Suprapubic skin (tissue), 4 donors: ENCODE data around the gene OR6B1. TPM values are rescaled to one million over a fixed set of nuclear protein-coding genes. Genes with fewer than 3 reads are reported as not detected.

Source experiments
- DNase-seq, 2 donors: peaks; one replicate each; pipeline ENCODE4 v3.0.0-alpha.2; 2019; ENCODE audit warnings: low spot score in 2 of 2
- H3K27ac ChIP-seq: fragments of 200-600 bp; sonication (generic); one replicate; pipeline ENCODE4 v1.5.1; 2019
- H3K27me3 ChIP-seq: fragments of 200-600 bp; sonication (generic); one replicate; pipeline ENCODE4 v1.5.1; 2019
- H3K36me3 ChIP-seq: fragments of 200-600 bp; sonication (generic); one replicate; pipeline ENCODE4 v1.5.1; 2019
- H3K4me1 ChIP-seq: fragments of 200-600 bp; sonication (generic); one replicate; pipeline ENCODE4 v1.5.1; 2019
- H3K4me3 ChIP-seq: fragments of 200-600 bp; sonication (generic); one replicate; pipeline ENCODE4 v1.5.1; 2019; ENCODE audit warnings: mild to moderate bottlenecking
- H3K9me3 ChIP-seq: fragments of 200-600 bp; sonication (generic); one replicate; pipeline ENCODE4 v1.5.1; 2019
- EP300 ChIP-seq: sonication (generic); formaldehyde crosslinking; IDR thresholded peaks from one replicate; pipeline ENCODE4 v1.6.1; 2017; ENCODE audit warnings: antibody characterized with exemption
- POLR2A ChIP-seq, 2 donors: fragments of 450-650 bp; IDR thresholded peaks; one replicate each; pipeline ENCODE4 v1.6.1; 2017; ENCODE audit warnings: antibody characterized with exemption in 2 of 2, mild to moderate bottlenecking in 2 of 2, moderate library complexity in 2 of 2
- POLR2AphosphoS5 ChIP-seq, 3 donors: sonication (generic); formaldehyde crosslinking; IDR thresholded peaks; one replicate each; pipeline ENCODE4 v1.6.1; 2017; ENCODE audit warnings: antibody characterized with exemption in 3 of 3
- WGBS: methylation state at CpG from one replicate; pipeline ENCODE4 v1.1.5; 2018; 5-methylcytosine and 5-hydroxymethylcytosine counted together
- total RNA-seq, 4 donors: library from RNA; depleted of rRNA; stranded (reverse); fragments of >200 nt; gene quantifications; one replicate each; pipeline ENCODE4 v1.1.0, GENCODE V29; 2016
- TF ChIP-seq, protein P1 (sequence below), 2 donors: fragments of 200-600 bp in 1 of 2; fragments of 450-650 bp in 1 of 2; sonication (generic) in 1 of 2; IDR thresholded peaks; one replicate each; pipeline ENCODE4 v1.5.1; 2016 to 2019; ENCODE audit warnings: antibody characterized with exemption in 2 of 2, mild to moderate bottlenecking in 1 of 2, moderate library complexity in 1 of 2

OR6B1 gene
- total RNA-seq, 4 donors from 2014 or later: not detected

DNA sequence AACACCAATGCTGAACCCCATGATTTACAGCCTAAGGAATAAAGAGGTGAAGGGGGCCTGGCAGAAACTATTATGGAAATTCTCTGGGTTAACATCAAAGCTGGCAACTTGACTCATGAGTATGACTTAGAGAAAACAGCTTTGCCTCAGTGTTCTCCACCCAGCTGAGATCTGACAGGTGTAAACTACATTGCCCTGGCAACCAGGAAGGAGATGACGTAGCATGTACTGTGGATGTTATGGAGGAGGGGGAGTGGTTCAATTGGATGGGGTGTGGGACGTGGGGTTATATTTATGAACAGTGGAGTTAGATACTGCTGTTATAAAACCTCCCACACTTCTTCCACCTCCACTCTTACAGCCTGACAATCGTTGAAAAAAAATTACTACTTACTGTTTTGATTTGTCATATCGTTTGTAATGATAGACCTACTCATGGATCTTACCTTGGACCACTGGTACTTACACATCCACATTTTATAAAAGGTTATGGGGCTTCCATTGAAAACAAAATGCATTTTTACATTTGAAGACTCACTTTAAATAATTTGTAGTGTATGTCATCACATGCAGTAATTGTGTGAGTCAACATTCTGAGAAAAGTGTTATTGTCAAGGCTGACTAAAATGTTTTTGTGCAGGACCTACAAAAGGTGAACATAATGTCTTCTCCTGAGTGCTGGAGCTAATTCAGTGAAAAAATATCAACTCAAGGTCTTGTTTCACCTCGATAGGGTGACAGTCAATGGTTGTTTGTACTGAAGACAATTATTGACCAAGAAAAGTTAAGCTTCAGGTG, 39.1 kb upstream of the OR6B1 start:
- Histone ChIP-seq H3K9me3 (no peaks in the 10 kb centered on the region), H3K4me3 (no peak overlapping the region), H3K4me1 (no peaks in the 10 kb centered on the region), H3K27ac (no peak overlapping the region), H3K27me3 (no peaks in the 10 kb centered on the region), H3K36me3 (no peaks in the 10 kb centered on the region)
- 79% methylated on average over 5 of the region's 5 CpGs for WGBS
- no peak for DNase-seq
- TF ChIP-seq POLR2AphosphoS5 (IDR thresholded peaks at IDR 0.05) (no peak), EP300 (no peak), POLR2A (IDR thresholded peaks at IDR 0.05) (no peak)
- TF ChIP-seq, protein P1, sequence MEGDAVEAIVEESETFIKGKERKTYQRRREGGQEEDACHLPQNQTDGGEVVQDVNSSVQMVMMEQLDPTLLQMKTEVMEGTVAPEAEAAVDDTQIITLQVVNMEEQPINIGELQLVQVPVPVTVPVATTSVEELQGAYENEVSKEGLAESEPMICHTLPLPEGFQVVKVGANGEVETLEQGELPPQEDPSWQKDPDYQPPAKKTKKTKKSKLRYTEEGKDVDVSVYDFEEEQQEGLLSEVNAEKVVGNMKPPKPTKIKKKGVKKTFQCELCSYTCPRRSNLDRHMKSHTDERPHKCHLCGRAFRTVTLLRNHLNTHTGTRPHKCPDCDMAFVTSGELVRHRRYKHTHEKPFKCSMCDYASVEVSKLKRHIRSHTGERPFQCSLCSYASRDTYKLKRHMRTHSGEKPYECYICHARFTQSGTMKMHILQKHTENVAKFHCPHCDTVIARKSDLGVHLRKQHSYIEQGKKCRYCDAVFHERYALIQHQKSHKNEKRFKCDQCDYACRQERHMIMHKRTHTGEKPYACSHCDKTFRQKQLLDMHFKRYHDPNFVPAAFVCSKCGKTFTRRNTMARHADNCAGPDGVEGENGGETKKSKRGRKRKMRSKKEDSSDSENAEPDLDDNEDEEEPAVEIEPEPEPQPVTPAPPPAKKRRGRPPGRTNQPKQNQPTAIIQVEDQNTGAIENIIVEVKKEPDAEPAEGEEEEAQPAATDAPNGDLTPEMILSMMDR (IDR thresholded peaks at IDR 0.05): no peak

DNA sequence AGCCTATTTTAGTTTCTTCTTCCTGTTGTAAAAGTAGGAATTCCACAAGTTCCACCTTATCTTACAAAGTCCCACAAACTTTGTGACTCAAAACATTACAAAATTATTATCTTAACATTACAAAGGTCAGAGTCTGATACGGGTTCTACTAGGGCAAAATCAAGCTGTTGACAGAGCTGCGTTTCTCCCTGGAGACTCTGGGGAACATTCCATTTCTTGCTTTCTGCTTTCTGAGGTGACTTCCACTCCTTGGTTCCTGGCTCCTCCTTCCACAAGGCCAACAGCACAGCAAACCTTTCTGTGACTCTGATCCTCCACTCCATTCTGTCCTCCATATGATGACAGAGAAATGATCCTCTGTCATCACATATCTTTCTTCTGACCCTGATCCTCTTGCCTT, 34.8 kb upstream of the OR6B1 start:
- WGBS: 70% methylated on average over 2 of the region's 2 CpGs
- Histone ChIP-seq H3K9me3 (no peaks in the 10 kb centered on the region), H3K4me3 (no peak overlapping the region)

DNA sequence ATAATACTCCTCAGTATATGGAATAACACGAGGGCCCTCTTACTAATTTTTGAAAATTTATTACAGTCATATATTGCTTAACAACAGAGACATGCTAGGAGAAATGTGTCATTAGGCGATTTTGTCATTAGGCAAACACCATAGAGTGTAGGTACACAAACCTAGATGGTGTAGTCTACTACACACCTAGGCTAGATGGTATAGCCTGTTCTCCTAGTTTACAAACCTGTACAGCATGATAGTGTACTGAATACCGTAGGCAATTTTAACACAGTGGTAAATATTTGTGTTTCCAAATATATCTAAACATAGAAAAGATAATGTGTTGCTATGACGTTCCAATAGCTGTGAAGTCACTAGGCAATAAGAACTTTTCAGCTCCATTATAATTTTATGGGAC, 32.7 kb upstream of the OR6B1 start:
- Histone ChIP-seq H3K9me3 (no peaks in the 10 kb centered on the region), H3K4me1 (no peaks in the 10 kb centered on the region), H3K27ac (no peak overlapping the region), H3K36me3 (no peaks in the 10 kb centered on the region), H3K27me3 (no peaks in the 10 kb centered on the region), H3K4me3 (no peak overlapping the region)
- TF ChIP-seq, protein P1 (IDR thresholded peaks at IDR 0.05): no peak
- TF ChIP-seq POLR2AphosphoS5 (IDR thresholded peaks at IDR 0.05) (no peak), POLR2A (IDR thresholded peaks at IDR 0.05) (no peak), EP300 (no peak)
- no peak for DNase-seq
- 72% methylated on average over 4 of the region's 4 CpGs for WGBS

More for the DNA sequence above, 34.8 kb upstream of the OR6B1 start:
- TF ChIP-seq EP300 (no peak), POLR2AphosphoS5 (IDR thresholded peaks at IDR 0.05) (no peak), POLR2A (IDR thresholded peaks at IDR 0.05) (no peak)
- TF ChIP-seq, protein P1 (IDR thresholded peaks at IDR 0.05): no peak
- DNase-seq: no peak
- H3K36me3 ChIP-seq: no peaks in the 10 kb centered on the region
- no peak overlapping the region for H3K27ac ChIP-seq
- H3K27me3 ChIP-seq: no peaks in the 10 kb centered on the region
- no peaks in the 10 kb centered on the region for H3K4me1 ChIP-seq

DNA sequence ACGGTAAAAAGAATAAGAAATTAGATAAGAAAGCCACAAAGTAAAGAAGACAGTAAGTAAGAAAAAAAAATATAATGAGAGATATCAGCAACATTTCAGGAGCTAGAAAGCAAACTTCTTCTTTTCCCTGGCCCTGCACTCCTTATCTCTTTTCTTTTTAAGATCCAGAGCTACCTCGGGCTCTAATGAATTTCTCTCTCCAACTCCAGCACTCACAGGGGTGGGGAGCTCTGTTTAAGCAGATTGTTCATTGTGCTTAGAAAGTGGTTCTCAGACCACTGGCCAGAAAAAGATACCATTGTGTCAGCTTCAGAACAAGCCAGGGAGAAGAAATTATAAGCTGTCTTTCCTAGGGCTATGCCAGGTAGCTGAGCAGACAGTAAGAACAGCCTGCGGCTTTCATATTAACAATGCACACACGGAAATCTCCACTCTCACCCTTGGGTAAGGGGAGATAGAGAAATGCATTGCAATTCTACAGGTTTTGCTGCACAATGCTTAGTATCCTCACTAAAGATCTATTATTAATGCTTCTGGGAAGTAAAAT, 26.2 kb upstream of the OR6B1 start:
- Histone ChIP-seq H3K9me3 (no peaks in the 10 kb centered on the region), H3K27ac (no peak overlapping the region), H3K4me1 (no peaks in the 10 kb centered on the region), H3K4me3 (no peak overlapping the region), H3K27me3 (no peaks in the 10 kb centered on the region), H3K36me3 (no peaks in the 10 kb centered on the region)
- TF ChIP-seq POLR2AphosphoS5 (IDR thresholded peaks at IDR 0.05) (no peak), POLR2A (IDR thresholded peaks at IDR 0.05) (no peak), EP300 (no peak)
- TF ChIP-seq, protein P1 (IDR thresholded peaks at IDR 0.05): no peak
- no peak for DNase-seq
- 79% methylated on average over 4 of the region's 4 CpGs for WGBS

DNA sequence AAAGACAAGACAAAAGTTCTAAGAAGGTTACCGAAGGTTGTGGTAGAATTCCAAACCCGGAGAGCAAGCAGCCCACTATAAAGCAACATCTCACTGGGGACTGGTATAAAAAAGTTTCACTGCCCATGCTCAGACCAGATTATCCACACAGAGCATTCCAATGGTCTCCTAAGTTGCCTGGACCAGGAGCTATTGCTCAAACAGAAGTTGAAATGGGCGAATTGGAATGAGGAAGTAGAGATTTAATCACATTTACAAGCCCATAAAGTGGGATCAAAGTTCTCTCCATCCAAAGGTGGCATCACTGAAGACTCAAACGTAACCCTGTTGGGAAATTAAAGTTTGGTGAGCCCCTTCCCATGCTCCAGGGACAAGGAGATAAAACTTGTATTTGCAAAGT, 25.7 kb upstream of the OR6B1 start:
- no peak for DNase-seq
- WGBS: 68% methylated on average over 4 of the region's 4 CpGs
- Histone ChIP-seq H3K4me1 (no peaks in the 10 kb centered on the region), H3K4me3 (no peak overlapping the region), H3K27ac (no peak overlapping the region), H3K36me3 (no peaks in the 10 kb centered on the region), H3K27me3 (no peaks in the 10 kb centered on the region), H3K9me3 (no peaks in the 10 kb centered on the region)
- TF ChIP-seq, protein P1 (IDR thresholded peaks at IDR 0.05): no peak
- TF ChIP-seq EP300 (no peak), POLR2AphosphoS5 (IDR thresholded peaks at IDR 0.05) (no peak), POLR2A (IDR thresholded peaks at IDR 0.05) (no peak)
